SW 1271 (cell line): ENCODE results near the gene GOSR2.
"Not testable (repeated sequence)": the region's sequence is repeated elsewhere in the genome, so short reads cannot be mapped to it uniquely, and the experiment has no call there.

Experiments used
- DNase-seq, 2 experiments: peaks; one replicate each; lab custom pipeline; 2025; lab: John Stamatoyannopoulos, UW

GOSR2 gene

DNA sequence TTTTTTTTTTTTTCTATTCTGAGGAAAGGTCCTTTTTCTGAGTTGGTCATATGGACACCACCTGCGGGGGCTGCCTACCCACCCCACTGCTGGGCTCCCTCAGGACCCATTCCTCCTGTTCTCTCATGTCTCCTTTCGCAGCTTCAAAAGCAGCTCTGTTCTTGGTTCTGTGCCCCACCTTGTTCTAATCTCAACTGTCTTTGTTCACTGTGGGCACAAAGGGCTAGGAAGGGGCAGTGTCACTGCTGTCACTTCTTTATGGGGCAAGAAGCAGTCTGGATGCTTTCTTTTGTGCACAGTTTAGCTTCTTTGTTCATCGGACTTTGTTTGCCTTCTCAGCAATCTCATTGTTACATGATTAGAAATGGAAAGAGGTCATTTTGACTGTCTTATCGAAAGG is 7.1 kb downstream of the GOSR2 start:
- no peak for DNase-seq

DNA sequence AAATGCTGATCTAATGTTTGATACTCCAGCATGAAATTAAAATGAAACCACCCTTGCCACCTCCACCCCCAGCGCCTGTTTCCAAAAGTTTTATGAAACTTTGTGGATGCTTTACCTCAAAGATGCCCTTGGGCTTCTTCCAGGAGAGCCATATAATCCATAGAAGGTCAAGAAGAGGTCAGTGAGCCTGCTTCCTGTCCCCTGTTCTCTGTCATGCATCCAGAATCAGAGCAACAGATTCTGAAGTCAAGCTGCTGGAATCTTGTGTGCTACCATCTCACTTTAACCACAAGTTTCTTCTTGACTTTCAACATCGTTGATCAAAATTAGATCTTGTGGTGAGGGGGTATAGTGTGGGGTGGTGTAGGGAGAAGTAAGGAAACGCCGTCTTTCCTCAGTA is 8.6 kb downstream of the GOSR2 start:
- no peak for DNase-seq

DNA sequence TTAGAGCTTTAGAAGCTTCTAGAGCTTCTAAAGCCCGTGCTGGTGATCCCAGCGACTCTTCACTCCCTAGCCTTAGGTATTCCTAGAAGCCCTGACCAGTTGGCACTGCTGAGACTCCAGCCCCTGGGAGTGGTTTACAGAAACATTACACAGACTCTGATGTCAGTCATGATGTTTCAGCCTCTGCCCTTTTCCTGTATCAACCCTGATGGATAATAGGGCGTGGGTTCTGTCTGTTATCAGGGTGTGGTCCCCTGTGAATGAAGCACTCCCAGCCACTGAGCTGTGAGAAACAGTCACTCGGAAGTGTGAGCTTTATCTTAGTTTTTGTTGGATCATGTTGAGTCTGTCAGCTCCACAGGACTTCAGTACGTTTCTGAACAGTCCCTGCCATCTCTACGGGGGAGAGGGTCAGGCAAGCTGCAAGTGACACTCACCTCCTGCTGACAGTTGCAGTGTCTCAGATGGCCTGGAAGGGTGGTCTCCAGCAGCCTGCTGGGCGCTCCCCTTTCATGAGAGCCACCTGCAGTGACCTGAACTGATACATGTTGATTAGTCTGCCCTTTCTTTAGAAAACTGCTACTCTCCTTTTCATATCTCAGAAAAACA is 12.8 kb downstream of the GOSR2 start:
- DNase-seq = no peak

DNA sequence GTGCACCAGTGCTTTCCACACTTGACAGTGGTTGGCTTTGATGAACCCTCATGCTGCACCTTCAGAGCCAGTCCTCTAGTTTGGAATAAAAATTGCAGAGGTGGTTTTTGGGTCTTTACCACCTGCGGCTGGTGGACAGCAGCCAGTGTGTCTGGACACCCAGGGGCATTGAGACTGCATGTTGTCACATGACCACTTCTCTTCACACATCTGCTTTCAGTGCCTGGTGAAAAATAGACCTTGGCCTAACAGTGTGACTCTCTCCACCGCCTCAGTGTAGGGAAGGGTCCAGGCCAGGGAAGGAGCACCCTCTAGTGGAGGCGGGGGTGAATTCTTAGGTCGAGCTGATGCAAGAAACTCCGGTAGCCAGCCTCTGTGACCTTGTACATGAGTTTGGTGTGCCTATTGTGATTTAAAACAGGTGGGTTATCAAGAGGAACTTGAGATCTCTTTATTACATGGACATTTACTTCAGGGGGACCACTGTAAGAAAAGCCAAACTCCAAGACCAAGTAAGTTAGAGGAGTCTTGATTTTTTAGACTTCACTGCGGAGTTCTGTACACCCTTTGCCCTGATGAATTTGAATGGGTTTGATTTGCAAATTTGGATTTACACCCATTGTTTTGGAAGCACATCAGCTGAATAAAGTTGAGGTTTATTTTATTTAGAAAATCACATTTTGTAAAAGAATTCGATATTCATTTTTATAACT is 17.9 kb downstream of the GOSR2 start:
- DNase-seq = peak in 1 of 2 experiments; percentile 68

DNA sequence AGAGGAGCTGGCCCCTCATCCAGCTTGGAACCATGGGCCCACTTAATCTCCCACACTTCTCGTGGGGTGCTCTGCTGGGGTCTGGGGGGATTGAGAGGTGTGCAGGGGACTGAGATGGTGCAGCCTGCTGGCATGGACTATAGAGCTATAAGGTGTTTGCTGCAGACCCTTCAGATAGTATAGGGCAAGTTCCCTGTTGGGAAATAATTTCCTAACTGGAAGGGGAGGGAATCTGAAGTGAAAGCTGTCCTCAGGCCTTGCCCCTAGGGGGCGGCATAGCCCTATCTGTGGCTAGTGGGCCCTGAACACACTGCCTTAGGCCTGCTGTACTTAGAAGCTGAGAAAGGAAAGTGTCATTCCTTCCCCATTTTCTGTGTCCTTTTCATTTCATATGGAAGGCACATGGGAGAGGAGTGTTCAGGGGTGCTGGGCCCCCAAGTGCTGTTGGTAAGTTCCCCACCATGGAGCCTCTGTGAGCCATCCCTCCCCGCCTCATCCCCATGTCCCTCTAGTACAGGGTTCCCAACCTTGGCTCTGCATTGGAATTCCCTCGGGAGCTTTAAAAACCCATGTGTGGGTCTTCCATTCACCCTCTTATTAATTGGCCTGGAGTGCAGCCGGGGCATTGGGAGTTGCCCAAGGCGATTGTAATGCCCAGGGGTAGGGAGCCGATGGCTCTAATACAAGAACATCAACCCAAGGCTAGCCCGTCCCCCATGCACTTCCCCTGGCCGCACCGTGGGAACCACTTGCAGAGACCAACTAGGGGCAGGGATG is 19.7 kb downstream of the GOSR2 start:
- DNase-seq = peak in 1 of 2 experiments; percentile 47

DNA sequence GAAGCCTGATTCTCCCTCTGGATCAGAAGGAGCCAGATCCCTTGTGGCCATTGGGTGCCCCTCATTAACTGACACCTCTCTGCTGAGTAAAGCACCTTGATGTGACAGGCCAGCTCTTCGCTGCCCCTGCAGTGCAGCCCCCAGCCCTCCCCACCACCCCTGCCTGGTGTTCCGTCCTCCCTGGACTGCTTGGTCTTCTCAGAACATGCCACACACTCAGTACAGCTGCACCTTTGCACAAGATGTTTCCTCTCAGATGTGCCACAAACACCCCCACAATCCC is 20.2 kb downstream of the GOSR2 start:
- DNase-seq = no peak

DNA sequence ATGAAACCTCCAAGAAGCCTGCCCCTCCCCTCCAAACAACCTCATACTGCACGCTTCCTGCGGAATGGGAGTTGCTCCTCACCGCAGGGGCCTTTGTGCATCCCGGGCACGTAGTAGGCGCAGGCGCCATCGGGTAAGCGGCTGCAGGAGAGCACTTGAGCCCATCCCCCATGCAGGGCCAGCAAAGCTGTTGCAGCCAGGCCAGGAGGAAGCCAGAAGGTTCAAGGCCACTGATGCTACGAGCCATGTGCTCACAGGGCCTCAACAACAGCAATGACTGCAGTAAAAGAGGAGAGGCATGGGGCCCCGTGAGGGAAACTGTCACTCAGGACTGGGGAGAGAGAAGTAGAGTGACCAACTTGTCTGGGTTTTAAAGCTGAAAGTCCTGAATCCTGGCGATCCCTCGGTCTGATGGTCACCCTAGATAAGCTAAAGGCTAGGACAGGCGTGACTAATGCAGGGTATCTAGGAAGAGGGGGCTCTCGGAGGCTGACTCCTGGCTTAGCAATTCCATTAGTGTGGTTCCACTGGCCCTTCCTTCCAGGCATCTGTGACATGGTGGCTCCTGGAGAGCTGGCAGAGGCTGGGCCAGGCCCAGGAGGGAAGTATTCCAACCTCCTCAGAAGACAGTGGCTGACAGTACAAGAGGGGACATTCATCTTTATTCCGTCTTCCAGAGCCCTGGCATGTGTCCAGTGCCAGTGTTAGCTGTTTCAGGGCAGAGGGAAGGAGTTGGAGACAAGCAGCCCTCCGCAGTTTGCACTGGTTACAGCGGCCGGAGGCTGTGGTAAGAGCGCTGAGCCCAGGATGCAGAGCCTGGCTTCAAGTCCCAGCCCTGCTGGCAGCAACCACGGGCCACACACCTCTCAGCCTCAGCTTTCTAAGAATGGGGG is 20.8 kb downstream of the GOSR2 start:
- no peak for DNase-seq

DNA sequence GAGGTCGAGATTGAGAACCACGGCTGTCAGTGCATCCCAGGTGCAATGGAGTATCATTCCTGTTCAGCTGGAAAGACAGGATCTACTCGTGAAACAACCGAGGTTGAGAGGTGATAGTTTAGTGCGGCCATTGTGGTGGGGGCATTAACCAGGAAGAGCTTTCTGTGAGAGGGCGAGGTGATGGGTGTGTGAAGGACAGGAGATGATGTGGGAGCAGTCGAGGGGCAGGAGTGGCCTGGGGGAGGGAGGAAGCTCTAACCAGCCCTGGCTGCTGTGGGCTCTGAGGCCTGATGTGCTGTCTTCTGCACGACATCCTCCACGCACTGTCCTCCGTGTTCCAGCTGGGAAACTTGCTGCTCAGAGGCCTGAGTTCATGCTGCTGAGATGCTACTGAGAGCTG is 22.0 kb downstream of the GOSR2 start:
- DNase-seq = no peak

DNA sequence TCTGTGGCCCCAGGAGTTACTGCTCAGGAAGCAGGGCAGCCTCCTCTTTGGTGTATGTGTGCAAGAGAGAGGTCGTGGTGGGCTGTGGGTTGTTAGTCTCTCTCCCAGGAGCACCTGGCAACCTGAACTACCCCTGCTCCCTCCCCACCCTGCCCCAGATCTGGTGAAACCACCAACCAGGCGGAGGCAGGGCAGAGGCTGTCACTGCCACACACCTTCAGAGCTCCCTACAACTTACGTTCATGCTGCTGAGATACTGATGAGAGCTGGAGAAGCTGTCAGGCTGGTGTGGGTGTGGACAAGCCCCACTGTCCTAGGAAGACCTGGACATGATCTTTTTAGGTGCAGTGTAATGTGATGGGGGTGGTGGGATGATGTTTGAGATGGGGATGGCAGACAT is 24.3 kb downstream of the GOSR2 start:
- DNase-seq = no peak

DNA sequence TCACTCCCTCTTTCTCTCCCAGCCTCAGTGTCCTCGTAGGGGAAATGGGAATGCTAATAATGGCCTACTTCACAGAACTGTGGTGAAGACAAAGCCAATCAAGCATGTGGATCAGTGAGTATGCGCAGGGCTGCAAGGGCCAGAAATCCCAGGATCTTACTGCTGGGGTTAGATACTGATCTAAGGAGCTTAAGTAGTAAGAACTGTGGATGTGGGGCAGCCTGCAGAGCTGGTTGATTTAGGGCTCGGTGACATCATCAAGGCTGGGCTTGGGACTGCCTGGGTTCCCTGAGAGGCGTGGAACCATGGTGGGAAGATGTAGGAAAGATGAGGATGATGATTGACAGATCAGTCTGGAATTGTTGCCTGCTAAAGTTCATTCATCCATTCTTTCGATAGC is 25.6 kb downstream of the GOSR2 start:
- no peak for DNase-seq

DNA sequence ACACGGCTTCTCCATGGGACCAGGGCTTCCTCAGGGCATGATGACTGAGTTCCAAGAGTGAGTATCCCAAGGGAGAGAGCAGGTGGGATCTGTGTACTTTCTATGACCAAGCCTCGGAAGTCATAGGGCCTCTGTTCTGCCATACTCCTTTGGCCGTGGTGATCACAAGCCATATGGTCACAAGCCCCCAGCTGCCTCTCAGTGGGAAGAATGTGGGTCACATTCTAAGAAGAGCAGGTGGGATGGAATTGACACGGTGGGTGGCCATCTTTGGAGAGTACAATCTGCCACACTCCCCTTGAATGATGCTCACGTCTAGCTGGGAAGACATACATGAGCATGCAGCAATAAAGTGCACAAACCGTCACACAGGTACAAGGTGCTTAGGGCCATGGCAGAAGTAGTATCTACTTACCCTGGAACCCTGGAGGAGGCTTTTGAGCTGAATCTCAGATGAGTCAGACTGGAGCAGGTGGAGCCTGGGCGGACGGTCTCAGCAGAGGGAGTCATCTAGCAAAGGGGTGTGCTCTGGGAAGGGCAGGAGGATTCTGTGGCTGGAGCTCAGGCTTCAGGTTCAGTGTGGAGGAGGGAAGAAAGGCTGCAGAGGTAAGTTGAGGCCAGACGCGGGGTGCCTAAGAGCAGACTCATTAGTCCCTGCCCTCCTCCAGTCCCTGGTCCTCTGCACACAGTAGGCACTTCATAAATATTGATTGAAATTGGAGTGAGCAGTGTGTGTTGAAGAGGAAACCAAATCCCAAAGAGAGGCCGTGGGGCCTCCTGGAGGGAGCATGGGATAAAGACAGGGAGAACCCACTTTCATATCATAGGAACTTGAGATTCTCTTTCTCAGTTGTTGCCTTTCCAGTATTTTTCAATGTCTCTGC is 26.6 kb downstream of the GOSR2 start:
- no peak for DNase-seq

DNA sequence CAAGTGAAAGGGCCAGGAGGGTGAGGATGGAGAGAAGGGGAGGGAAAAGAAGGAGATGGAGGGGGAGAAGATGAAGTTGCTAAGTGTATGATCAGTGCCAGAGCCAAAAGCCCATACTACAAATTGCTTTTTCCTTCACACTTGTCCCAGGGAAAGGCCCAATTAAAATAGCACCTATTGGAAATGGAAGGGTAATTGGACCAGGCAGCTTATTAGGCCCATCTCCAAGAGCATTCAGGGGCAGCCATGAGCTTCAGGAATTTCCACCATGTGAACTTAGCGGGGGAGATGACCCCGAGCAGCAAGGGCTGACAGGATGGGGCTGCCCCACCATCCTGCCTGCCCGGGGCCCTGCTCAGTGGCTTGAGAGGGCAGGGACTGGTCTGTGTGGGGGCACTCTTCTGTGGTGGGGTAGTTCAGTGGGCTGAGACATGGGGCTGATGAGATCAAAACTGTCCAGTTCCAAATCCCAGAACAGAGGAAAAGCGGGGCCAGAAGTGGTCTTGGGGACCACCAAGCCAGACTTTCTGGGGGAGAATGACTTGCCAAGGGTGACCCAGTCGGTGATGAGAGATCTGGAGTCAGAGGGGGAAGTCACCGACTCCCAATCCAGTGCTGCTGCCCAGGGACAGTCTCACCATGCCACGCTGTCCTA is 27.5 kb downstream of the GOSR2 start:
- no peak for DNase-seq

DNA sequence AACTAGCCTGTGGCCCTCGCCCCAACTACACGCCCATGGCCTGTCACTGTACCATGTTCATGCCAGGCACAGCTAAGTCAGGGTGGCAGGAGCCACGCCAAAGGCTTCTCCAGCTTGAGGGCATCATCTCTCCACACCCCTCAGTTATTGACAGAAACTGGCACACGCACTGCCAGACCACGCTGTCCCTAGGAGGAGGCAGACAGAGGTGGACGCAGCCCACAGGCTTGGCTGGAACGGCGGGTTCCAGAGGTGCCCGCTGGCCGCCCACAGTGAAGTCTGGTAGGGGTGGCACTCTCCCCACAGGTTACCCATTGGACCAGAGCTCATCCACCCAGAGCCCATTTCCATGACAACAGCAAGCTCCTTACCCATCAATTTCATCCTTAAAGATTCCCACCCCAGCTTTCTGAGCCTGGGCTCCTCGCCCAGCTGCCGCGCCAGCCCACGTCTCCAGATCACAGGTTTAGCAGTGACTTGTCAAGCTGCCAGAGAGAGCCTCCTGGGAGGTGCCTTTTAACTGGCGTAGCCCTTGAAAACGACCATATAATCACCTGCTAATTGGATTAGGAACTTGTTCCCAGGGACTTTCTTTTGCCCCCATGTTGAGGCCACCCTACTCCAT is 28.1 kb downstream of the GOSR2 start:
- no peak for DNase-seq

DNA sequence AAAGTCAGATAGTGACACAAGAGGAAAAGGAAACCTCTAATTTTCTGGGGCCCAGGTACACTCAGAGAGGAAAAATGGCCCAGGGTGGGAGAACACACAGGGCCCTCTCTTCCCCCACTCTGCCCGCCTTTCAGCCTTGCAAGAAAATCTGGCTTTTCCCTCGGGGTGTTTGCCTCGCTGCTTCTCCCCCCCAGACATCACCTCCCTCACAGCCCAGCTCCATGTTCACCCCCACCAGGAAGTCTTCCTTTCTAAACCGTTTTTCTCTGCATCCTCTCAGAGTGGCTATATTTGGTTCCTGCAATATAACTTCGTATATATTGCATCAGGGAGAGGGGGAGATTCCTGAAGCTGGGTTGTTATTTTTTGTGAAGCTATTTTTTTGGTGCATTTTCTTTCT is 28.7 kb downstream of the GOSR2 start:
- DNase-seq = no peak

DNA sequence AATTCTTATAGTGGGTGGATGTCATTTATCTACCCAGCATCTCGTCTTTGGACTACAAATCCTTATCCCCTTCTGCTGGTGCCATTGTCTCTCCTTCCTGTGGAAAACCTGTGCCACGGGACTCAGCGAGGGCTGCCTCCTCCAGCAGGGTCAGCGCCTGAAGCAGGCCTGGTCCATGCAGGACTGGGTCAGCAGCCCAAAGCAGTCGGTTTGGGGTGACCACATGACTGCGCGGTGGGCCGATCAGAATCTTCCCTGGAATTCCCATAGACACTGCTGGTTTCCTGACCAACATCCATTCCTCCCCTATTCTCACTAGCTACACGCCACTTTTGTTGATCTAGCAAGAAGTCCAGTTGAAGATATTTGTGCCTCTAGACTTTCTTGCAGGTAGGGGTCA is 29.2 kb downstream of the GOSR2 start:
- no peak for DNase-seq

DNA sequence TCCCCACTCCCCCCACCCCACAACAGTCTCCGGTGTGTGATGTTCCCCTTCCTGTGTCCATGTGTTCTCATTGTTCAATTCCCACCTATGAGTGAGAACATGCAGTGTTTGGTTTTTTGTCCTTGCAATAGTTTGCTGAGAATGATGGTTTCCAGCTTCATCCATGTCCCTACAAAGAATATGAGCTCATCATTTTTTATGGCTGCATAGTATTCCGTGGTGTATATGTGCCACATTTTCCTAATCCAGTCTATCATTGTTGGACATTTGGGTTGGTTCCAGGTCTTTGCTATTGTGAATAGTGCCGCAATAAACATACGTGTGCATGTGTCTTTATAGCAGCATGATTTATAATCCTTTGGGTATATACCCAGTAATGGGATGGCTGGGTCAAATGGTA is 30.2 kb downstream of the GOSR2 start:
- not testable (repeated sequence) for DNase-seq

DNA sequence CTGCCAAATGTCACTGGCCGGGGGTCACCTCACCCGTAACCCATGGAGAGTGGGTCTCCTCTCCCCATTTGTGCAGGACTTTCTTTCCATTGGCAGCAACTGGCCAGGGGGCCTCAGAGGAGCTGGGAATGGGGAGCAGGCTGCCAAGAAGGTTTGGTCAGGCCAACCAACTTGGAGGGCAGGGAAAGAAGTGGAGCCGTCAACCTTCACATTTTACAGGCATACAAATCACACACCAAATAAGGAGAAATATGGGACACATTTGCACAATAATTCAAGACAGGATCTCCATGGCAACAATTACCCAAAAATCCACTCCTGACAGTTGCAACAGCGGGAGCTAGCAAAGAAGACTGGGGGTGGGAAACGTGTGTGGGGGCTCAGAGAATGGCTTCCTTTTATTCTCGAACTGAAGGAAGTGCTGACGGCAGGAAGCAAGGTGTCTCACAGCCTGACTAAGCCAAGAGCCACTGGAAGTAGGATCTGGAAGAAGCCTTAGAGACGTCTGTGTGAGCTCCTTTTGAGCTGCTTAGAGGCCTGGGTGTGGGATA is 35.2 kb downstream of the GOSR2 start:
- DNase-seq = no peak

DNA sequence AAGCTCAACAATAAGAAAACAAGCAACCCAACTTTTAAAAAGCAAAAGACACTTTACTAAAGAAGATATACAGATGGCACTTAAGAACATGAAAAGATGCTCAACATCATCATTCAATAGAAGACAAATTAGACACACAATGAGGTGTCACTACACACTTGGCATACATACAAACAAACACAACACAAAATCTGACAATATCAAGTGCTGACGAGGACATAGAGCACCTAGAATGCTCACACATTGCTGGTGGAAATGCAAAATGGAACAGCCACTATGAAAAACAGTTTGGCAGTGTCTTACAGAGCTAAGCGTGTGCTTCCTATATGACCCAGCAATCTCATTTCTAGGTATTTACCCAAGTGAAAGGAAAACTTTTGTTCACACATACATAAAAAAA is 37.2 kb downstream of the GOSR2 start:
- no peak for DNase-seq

DNA sequence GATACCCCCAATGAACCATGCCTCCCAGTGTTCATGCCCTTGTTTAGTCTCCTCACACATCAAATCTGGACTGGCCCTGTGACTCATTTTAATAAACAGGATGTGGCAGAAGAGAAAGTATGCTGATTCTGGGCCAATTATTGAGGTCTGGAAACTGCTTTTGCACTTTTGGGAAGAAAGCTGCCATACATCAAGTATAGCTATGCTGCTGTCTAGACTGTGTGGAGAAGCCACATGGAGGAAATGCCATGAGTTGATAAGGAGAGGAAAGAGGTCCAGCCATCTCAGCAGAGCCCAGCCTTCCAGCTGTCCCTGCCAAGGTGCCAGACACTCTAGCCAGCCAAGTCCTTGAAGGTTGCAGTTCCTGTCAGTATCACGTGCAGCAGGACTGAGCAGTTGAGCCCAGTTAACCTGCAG is 39.4 kb downstream of the GOSR2 start:
- peak in 1 of 2 experiments; percentile 28 for DNase-seq

DNA sequence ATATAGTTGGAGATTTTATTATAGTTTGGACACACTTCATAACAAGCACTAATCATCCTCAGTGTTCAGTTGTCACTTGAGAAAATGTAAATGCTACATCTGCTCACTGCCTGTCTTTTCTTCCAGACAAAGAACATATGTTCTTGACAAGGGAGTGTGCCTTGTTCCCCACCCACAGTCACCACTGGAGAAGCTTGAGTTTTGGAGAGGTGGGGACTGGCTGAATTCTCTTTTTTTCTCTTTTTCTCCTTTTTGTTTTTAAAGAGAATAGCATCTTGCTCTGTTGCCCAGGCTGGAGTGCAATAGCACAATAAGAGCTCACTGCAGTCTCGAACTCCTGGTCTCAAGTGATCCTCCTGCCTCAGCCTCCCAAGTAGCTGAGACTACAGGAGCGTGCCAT is 40.6 kb downstream of the GOSR2 start:
- DNase-seq = no peak
